A673 (cell line): ENCODE measurements around the gene PPT1. TPM values are rescaled to one million over a fixed set of nuclear protein-coding genes. Genes with fewer than 3 reads are reported as not detected.

Source experiments
- BruUV-seq: library from RNA; stranded (reverse); fragments of 400-500 nt; replicated peaks from 2 replicates; lab custom pipeline; 2021; lab: Mats Ljungman, UMichigan
- CTCF ChIA-PET: fragments of 300-600 bp; sonication (Branson Sonifier 250); formaldehyde crosslinking; loops from one replicate; lab custom pipeline; 2022; ENCODE audit warnings: antibody characterized with exemption; lab: Charles Lee
- POLR2A ChIA-PET: fragments of 300-600 bp; sonication (Branson Sonifier 250); formaldehyde crosslinking; loops from one replicate; lab custom pipeline; 2022; ENCODE audit warnings: antibody characterized with exemption; ENCODE audit not compliant: low non-redundant PET; lab: Charles Lee
- DNase-seq: peaks from one replicate; pipeline ENCODE4 v3.0.0-alpha.2; 2015; ENCODE audit warnings: low spot score
- H3K27ac ChIP-seq: fragments of 200-600 bp; sonication (generic); 2 replicates; pipeline ENCODE4 v1.5.1; 2016; ENCODE audit warnings: mixed run types, low read depth, mild to moderate bottlenecking, mixed read lengths, antibody characterized with exemption, low read length; ENCODE audit not compliant: poor library complexity, severe bottlenecking
- H3K27me3 ChIP-seq: fragments of 200-600 bp; sonication (generic); replicated peaks from 2 replicates; pipeline ENCODE4 v1.6.1; 2017; ENCODE audit warnings: mixed run types, low read depth, mild to moderate bottlenecking, mixed read lengths, antibody characterized with exemption, low read length; ENCODE audit not compliant: insufficient read depth, poor library complexity
- H3K36me3 ChIP-seq: fragments of 200-600 bp; sonication (generic); 2 replicates; pipeline ENCODE4 v1.6.1; 2016; ENCODE audit warnings: mixed run types, mild to moderate bottlenecking, mixed read lengths, antibody characterized with exemption, low read length; ENCODE audit not compliant: insufficient read depth, poor library complexity, severe bottlenecking
- H3K4me1 ChIP-seq: fragments of 200-600 bp; sonication (generic); 2 replicates; pipeline ENCODE4 v1.6.1; 2017; ENCODE audit warnings: mixed run types, mild to moderate bottlenecking, mixed read lengths, antibody characterized with exemption, low read length; ENCODE audit not compliant: insufficient read depth, poor library complexity, severe bottlenecking
- H3K4me3 ChIP-seq: fragments of 200-600 bp; sonication (generic); 2 replicates; pipeline ENCODE4 v1.5.1; 2016; ENCODE audit warnings: low read depth, mixed run types, mild to moderate bottlenecking, mixed read lengths, low read length; ENCODE audit not compliant: poor library complexity, severe bottlenecking
- H3K9me3 ChIP-seq: fragments of 200-600 bp; sonication (generic); 2 replicates; pipeline ENCODE4 v1.6.1; 2016; ENCODE audit warnings: mixed run types, low read depth, mild to moderate bottlenecking, mixed read lengths, antibody characterized with exemption, low read length; ENCODE audit not compliant: poor library complexity, severe bottlenecking
- CTCF ChIP-seq: fragments of 300-800, 200-600 bp; sonication (generic); conservative IDR thresholded peaks from 2 replicates; pipeline ENCODE4 v1.5.1; 2017; ENCODE audit warnings: low read depth, mild to moderate bottlenecking, antibody characterized with exemption, low read length, moderate library complexity, mixed read lengths
- EZH2 ChIP-seq: fragments of 200-600 bp; sonication (generic); IDR thresholded peaks from 2 replicates; pipeline ENCODE4 v1.6.1; 2017; ENCODE audit warnings: borderline replicate concordance, low read depth, mild to moderate bottlenecking, mixed read lengths, antibody characterized with exemption, low read length; ENCODE audit not compliant: poor library complexity, severe bottlenecking
- intact Hi-C: fragments of 100-400 bp; cut with micrococcal nuclease; formaldehyde crosslinking; loops from one replicate; pipeline ENCODE4 v1.10.0; 2022; ENCODE audit not compliant: unreplicated experiment
- total RNA-seq: library from RNA; stranded (reverse); gene quantifications from 2 replicates; pipeline ENCODE4 v1.2.3, GENCODE V29; 2021

Gene PPT1
- total RNA-seq, 1 experiment from 2014 or later = 76.3 TPM

GRCh38 chr1:40102896-40103295, 5.8 kb upstream of the PPT1 start:
- DNase-seq = no peak
- intact Hi-C loops = no loop called here
- POLR2A ChIA-PET = no interaction called here
- H3K27me3 ChIP-seq = no peaks in the 10 kb centered on the region
- no peaks in the 10 kb centered on the region for H3K4me1 ChIP-seq
- H3K4me3 ChIP-seq = no peak overlapping the region
- no TSS peak for BruUV-seq
- TF ChIP-seq CTCF (no peak), EZH2 (no peak)
- H3K9me3 ChIP-seq = peaks cover 9% of the 10 kb centered on the region
- CTCF ChIA-PET = no interaction called here
- no peaks in the 10 kb centered on the region for H3K36me3 ChIP-seq
- H3K27ac ChIP-seq = no peak overlapping the region

- ChIA-PET POLR2A (no interaction called here), CTCF (no interaction called here)
- Histone ChIP-seq H3K27ac (no peak overlapping the region), H3K36me3 (no peaks in the 10 kb centered on the region), H3K4me1 (no peaks in the 10 kb centered on the region), H3K27me3 (no peaks in the 10 kb centered on the region), H3K9me3 (peaks cover 9% of the 10 kb centered on the region), H3K4me3 (no peak overlapping the region)
- no peak for TF ChIP-seq CTCF
- TF ChIP-seq EZH2 = no peak
- no peak for DNase-seq
- intact Hi-C loops = no loop called here
- no TSS peak for BruUV-seq
These were observed 5.0 kb upstream of the PPT1 start for GRCh38 chr1:40102038-40102437.

- intact Hi-C loops = no loop called here
- POLR2A ChIA-PET = no interaction called here
- Histone ChIP-seq H3K4me3 (peak overlapping the region; percentile 73), H3K9me3 (no peaks in the 10 kb centered on the region), H3K36me3 (peaks cover 4% of the 10 kb centered on the region), H3K4me1 (peaks cover 11% of the 10 kb centered on the region), H3K27ac (peak overlapping the region; percentile 59), H3K27me3 (no peaks in the 10 kb centered on the region)
- TSS peak; percentile 74 for BruUV-seq
- TF ChIP-seq CTCF = no peak
- no peak for TF ChIP-seq EZH2
- CTCF ChIA-PET = no interaction called here
- DNase-seq = no peak
These were observed 441 bp downstream of the PPT1 start for GRCh38 chr1:40096646-40096976.
